Panc1 (cell line): ENCODE results near the gene TBC1D22A. TPM values are rescaled to one million over a fixed set of nuclear protein-coding genes. Genes with fewer than 3 reads are reported as not detected.

Experiments
- ATAC-seq: fragments of 200-7000 bp; cut with Tn5 transposase; 2 replicates; pipeline ENCODE4 v1.9.1; 2020; ENCODE audit warnings: mild to moderate bottlenecking, moderate library complexity
- BruUV-seq: library from RNA; stranded (reverse); fragments of 400-500 nt; replicated peaks from 2 replicates; lab custom pipeline; 2021; lab: Mats Ljungman, UMichigan
- CTCF ChIA-PET: fragments of 300-600 bp; sonication (Branson Sonifier 250); formaldehyde crosslinking; loops from one replicate; lab custom pipeline; 2022; ENCODE audit warnings: antibody characterized with exemption; lab: Charles Lee
- POLR2A ChIA-PET: fragments of 300-600 bp; sonication (Branson Sonifier 250); formaldehyde crosslinking; loops from one replicate; lab custom pipeline; 2022; ENCODE audit warnings: antibody characterized with exemption; lab: Charles Lee
- DNase-seq: peaks from one replicate; pipeline ENCODE4 v3.0.0-alpha.2; 2010; ENCODE audit warnings: low read depth, low spot score
- H3K27ac ChIP-seq: 2 replicates; pipeline ENCODE4 v1.5.1; 2011; ENCODE audit warnings: mild to moderate bottlenecking, low read length, inconsistent platforms
- H3K27me3 ChIP-seq: fragments of 200-500 bp; sonication (Bioruptor generic); 2 replicates; pipeline ENCODE4 v1.6.0; 2014; ENCODE audit warnings: low read length, inconsistent platforms; ENCODE audit not compliant: control insufficient read depth, insufficient read depth
- H3K36me3 ChIP-seq: fragments of 200-500 bp; sonication (Bioruptor generic); 2 replicates; pipeline ENCODE4 v1.5.1; 2014; ENCODE audit warnings: inconsistent platforms, mild to moderate bottlenecking, low read length, moderate library complexity; ENCODE audit not compliant: control insufficient read depth, insufficient read depth
- H3K4me1 ChIP-seq: 2 replicates; pipeline ENCODE4 v1.5.1; 2011; ENCODE audit warnings: inconsistent platforms, mild to moderate bottlenecking, low read length, moderate library complexity; ENCODE audit not compliant: control insufficient read depth, insufficient read depth
- H3K4me3 ChIP-seq, 2 experiments: 2 replicates each; pipeline ENCODE4 v1.5.1; 2011 to 2012; ENCODE audit warnings: low read depth in 2 of 2, low read length in 2 of 2, mild to moderate bottlenecking in 2 of 2, inconsistent platforms in 1 of 2, moderate library complexity in 1 of 2
- H3K9me3 ChIP-seq: fragments of 200-500 bp; sonication (Bioruptor generic); 2 replicates; pipeline ENCODE4 v1.5.1; 2014; ENCODE audit warnings: low read depth, mild to moderate bottlenecking, inconsistent platforms, low read length, moderate library complexity; ENCODE audit not compliant: control insufficient read depth, insufficient read depth
- CTCF ChIP-seq: fragments of 450-650 bp; IDR thresholded peaks from 2 replicates; pipeline ENCODE4 v1.5.1; 2017; ENCODE audit warnings: mild to moderate bottlenecking
- POLR2AphosphoS5 ChIP-seq: IDR thresholded peaks from 2 replicates; pipeline ENCODE4 v1.6.1; 2012; ENCODE audit warnings: mild to moderate bottlenecking, low read depth, low read length, moderate library complexity
- REST ChIP-seq, 2 experiments: IDR thresholded peaks; 2 replicates each; pipeline ENCODE4 v1.6.1; 2011 to 2012; ENCODE audit warnings: low read depth in 2 of 2, control low read depth in 1 of 2, low read length in 1 of 2, mild to moderate bottlenecking in 1 of 2, moderate library complexity in 1 of 2; ENCODE audit not compliant: insufficient read depth in 1 of 2
- SIN3A ChIP-seq: IDR thresholded peaks from 2 replicates; pipeline ENCODE4 v1.6.1; 2012; ENCODE audit warnings: low read depth, mild to moderate bottlenecking, low read length, moderate library complexity, borderline replicate concordance; ENCODE audit not compliant: insufficient read depth
- TCF7L2 ChIP-seq: IDR thresholded peaks from 2 replicates; pipeline ENCODE4 v1.6.1; 2011; ENCODE audit warnings: mild to moderate bottlenecking, low read depth, low read length, inconsistent platforms
- in situ Hi-C: cut with HindIII; loops from 2 replicates; pipeline ENCODE4 v1.10.0; 2016; ENCODE audit warnings: low sequenced_read_pairs, low pct_unique_long_range_greater_than_20kb
- intact Hi-C: fragments of 100-400 bp; cut with micrococcal nuclease; formaldehyde crosslinking; loops from one replicate; pipeline ENCODE4 v1.10.0; 2022; ENCODE audit not compliant: unreplicated experiment
- total RNA-seq: library from RNA; stranded (reverse); gene quantifications from one replicate; pipeline ENCODE4 v1.2.1, GENCODE V29; 2021; ENCODE audit not compliant: unreplicated experiment

The TBC1D22A gene
- total RNA-seq, 1 experiment from 2014 or later, result 28.7 TPM

- intact Hi-C loops, result no loop called here
- TF ChIP-seq POLR2AphosphoS5, result no peak
- TF ChIP-seq CTCF, result no peak
- no peak for DNase-seq
Observed at GRCh38 chr22:46794491-46794890, 32.0 kb downstream of the TBC1D22A start.

GRCh38 chr22:46795140-46795539 lies 32.7 kb downstream of the TBC1D22A start:
- intact Hi-C loops, result no loop called here

More at GRCh38 chr22:46794491-46794890, 32.0 kb downstream of the TBC1D22A start:
- no TSS peak for BruUV-seq
- Histone ChIP-seq H3K4me3 (no peak overlapping the region), H3K27ac (no peak overlapping the region), H3K4me1 (peaks cover 4% of the 10 kb centered on the region), H3K36me3 (no peaks in the 10 kb centered on the region), H3K9me3 (no peaks in the 10 kb centered on the region), H3K27me3 (no peaks in the 10 kb centered on the region)
- ATAC-seq, result no peak
- ChIA-PET POLR2A (no interaction called here), CTCF (interaction anchor here (0.6 kb wide), 1 partner anchor 9 kb away, joined by 3 read pairs; no protein-coding TSS in a partner anchor)
- in situ Hi-C loops, result no loop called here

More at GRCh38 chr22:46795140-46795539, 32.7 kb downstream of the TBC1D22A start:
- ChIA-PET POLR2A (no interaction called here), CTCF (no interaction called here)
- H3K4me1 ChIP-seq, result peaks cover 4% of the 10 kb centered on the region
- H3K27ac ChIP-seq, result no peak overlapping the region
- no peak for ATAC-seq
- H3K27me3 ChIP-seq, result no peaks in the 10 kb centered on the region
- no peak overlapping the region for H3K4me3 ChIP-seq
- DNase-seq, result no peak
- H3K9me3 ChIP-seq, result no peaks in the 10 kb centered on the region
- BruUV-seq, result no TSS peak
- no peak for TF ChIP-seq SIN3A
- TF ChIP-seq TCF7L2, result no peak
- TF ChIP-seq REST (IDR thresholded peaks at IDR 0.05; ENCODE audit: insufficient read depth in 1 of 2, low read depth in 2 of 2, low read length in 1 of 2), result no peak
- no peak for TF ChIP-seq CTCF
- no peaks in the 10 kb centered on the region for H3K36me3 ChIP-seq
- in situ Hi-C loops, result no loop called here
